ENCODE data around the gene CIAO3.
"Not testable (repeated sequence)": the region's sequence is repeated elsewhere in the genome, so short reads cannot be mapped to it uniquely, and the experiment has no call there.

The CIAO3 gene

GRCh38 chr16:716200-716568 lies 24.6 kb downstream of the CIAO3 start:
- H3K4me1 ChIP-seq (ENCODE audit: insufficient read depth, low read length), result peaks cover 54% of the 10 kb centered on the region
- H2AFZ ChIP-seq (ENCODE audit: low read depth, low read length), result no peak overlapping the region
- no peaks in the 10 kb centered on the region for H3K27me3 ChIP-seq (ENCODE audit: insufficient read depth, low read length)
- peaks cover 13% of the 10 kb centered on the region for H3K36me3 ChIP-seq (ENCODE audit: insufficient read depth, low read length)
- no peaks in the 10 kb centered on the region for H3K9me3 ChIP-seq (ENCODE audit: low read length)
- peak overlapping the region; percentile 76 for H3K4me3 ChIP-seq (ENCODE audit: low read length)

GRCh38 chr16:715477-716199 lies 25.2 kb downstream of the CIAO3 start:
- Histone ChIP-seq H3K4me3 (ENCODE audit: low read length) (peak overlapping the region; percentile 76), H3K36me3 (ENCODE audit: insufficient read depth, low read length) (peaks cover 13% of the 10 kb centered on the region), H3K27me3 (ENCODE audit: insufficient read depth, low read length) (no peaks in the 10 kb centered on the region), H2AFZ (ENCODE audit: low read depth, low read length) (no peak overlapping the region), H3K9me3 (ENCODE audit: low read length) (no peaks in the 10 kb centered on the region), H3K4me1 (ENCODE audit: insufficient read depth, low read length) (peaks cover 59% of the 10 kb centered on the region)

- Histone ChIP-seq H3K4me1 (ENCODE audit: insufficient read depth, low read length) (peaks cover 63% of the 10 kb centered on the region), H3K9me3 (ENCODE audit: low read length) (no peaks in the 10 kb centered on the region), H3K36me3 (ENCODE audit: insufficient read depth, low read length) (peaks cover 13% of the 10 kb centered on the region), H2AFZ (ENCODE audit: low read depth, low read length) (no peak within 1 kb of the TSS), H3K27me3 (ENCODE audit: insufficient read depth, low read length) (no peaks in the 10 kb centered on the region), H3K4me3 (ENCODE audit: low read length) (peak within 1 kb of the TSS; percentile 76)
Measured at GRCh38 chr16:714558-715476, 26.0 kb downstream of the CIAO3 start, which contains the start of gene METRN. TSS of gene METRN (plus strand) at chr16:715118. CDS start at chr16:715290, 172 bp downstream.

GRCh38 chr16:714079-714478 lies 26.7 kb downstream of the CIAO3 start:
- Histone ChIP-seq H3K4me3 (ENCODE audit: low read length) (no peak overlapping the region), H3K9me3 (ENCODE audit: low read length) (no peaks in the 10 kb centered on the region), H3K27me3 (ENCODE audit: insufficient read depth, low read length) (no peaks in the 10 kb centered on the region), H3K4me1 (ENCODE audit: insufficient read depth, low read length) (peaks cover 61% of the 10 kb centered on the region), H3K36me3 (ENCODE audit: insufficient read depth, low read length) (peaks cover 13% of the 10 kb centered on the region), H2AFZ (ENCODE audit: low read depth, low read length) (no peak overlapping the region)

- not testable (repeated sequence) for H3K36me3 ChIP-seq (ENCODE audit: insufficient read depth, low read length); H3K9me3 ChIP-seq (ENCODE audit: low read length); H2AFZ ChIP-seq (ENCODE audit: low read depth, low read length); H3K27me3 ChIP-seq (ENCODE audit: insufficient read depth, low read length); H3K4me3 ChIP-seq (ENCODE audit: low read length)
- H3K4me1 ChIP-seq (ENCODE audit: insufficient read depth, low read length), result peaks cover 59% of the 10 kb centered on the region
Measured at GRCh38 chr16:712740-713250, 28.0 kb downstream of the CIAO3 start.

GRCh38 chr16:711548-712320 lies 29.1 kb downstream of the CIAO3 start:
- Histone ChIP-seq H3K9me3 (ENCODE audit: low read length) (no peaks in the 10 kb centered on the region), H3K36me3 (ENCODE audit: insufficient read depth, low read length) (peaks cover under 1% of the 10 kb centered on the region), H3K27me3 (ENCODE audit: insufficient read depth, low read length) (no peaks in the 10 kb centered on the region), H3K4me3 (ENCODE audit: low read length) (no peak overlapping the region), H3K4me1 (ENCODE audit: insufficient read depth, low read length) (peaks cover 54% of the 10 kb centered on the region), H2AFZ (ENCODE audit: low read depth, low read length) (no peak overlapping the region)

- Histone ChIP-seq H3K9me3 (ENCODE audit: low read length) (no peaks in the 10 kb centered on the region), H3K4me3 (ENCODE audit: low read length) (peak overlapping the region; percentile 29), H3K27me3 (ENCODE audit: insufficient read depth, low read length) (no peaks in the 10 kb centered on the region), H3K4me1 (ENCODE audit: insufficient read depth, low read length) (peaks cover 55% of the 10 kb centered on the region), H3K36me3 (ENCODE audit: insufficient read depth, low read length) (no peaks in the 10 kb centered on the region), H2AFZ (ENCODE audit: low read depth, low read length) (no peak overlapping the region)
Measured at GRCh38 chr16:711084-711483, 29.7 kb downstream of the CIAO3 start.

GRCh38 chr16:710500-711075 lies 30.2 kb downstream of the CIAO3 start:
- Histone ChIP-seq H3K36me3 (ENCODE audit: insufficient read depth, low read length) (no peaks in the 10 kb centered on the region), H2AFZ (ENCODE audit: low read depth, low read length) (no peak overlapping the region), H3K9me3 (ENCODE audit: low read length) (no peaks in the 10 kb centered on the region), H3K4me1 (ENCODE audit: insufficient read depth, low read length) (peaks cover 55% of the 10 kb centered on the region), H3K27me3 (ENCODE audit: insufficient read depth, low read length) (no peaks in the 10 kb centered on the region), H3K4me3 (ENCODE audit: low read length) (peak overlapping the region; percentile 29)

GRCh38 chr16:709566-710499 lies 31.0 kb downstream of the CIAO3 start:
- Histone ChIP-seq H2AFZ (ENCODE audit: low read depth, low read length) (no peak overlapping the region), H3K9me3 (ENCODE audit: low read length) (no peaks in the 10 kb centered on the region), H3K36me3 (ENCODE audit: insufficient read depth, low read length) (no peaks in the 10 kb centered on the region), H3K4me3 (ENCODE audit: low read length) (peak overlapping the region; percentile 29), H3K27me3 (ENCODE audit: insufficient read depth, low read length) (no peaks in the 10 kb centered on the region), H3K4me1 (ENCODE audit: insufficient read depth, low read length) (peaks cover 56% of the 10 kb centered on the region)

GRCh38 chr16:708959-709358 lies 31.8 kb downstream of the CIAO3 start:
- H3K9me3 ChIP-seq (ENCODE audit: low read length), result no peaks in the 10 kb centered on the region
- H3K27me3 ChIP-seq (ENCODE audit: insufficient read depth, low read length), result no peaks in the 10 kb centered on the region
- H2AFZ ChIP-seq (ENCODE audit: low read depth, low read length), result no peak overlapping the region
- H3K4me1 ChIP-seq (ENCODE audit: insufficient read depth, low read length), result peaks cover 57% of the 10 kb centered on the region
- H3K36me3 ChIP-seq (ENCODE audit: insufficient read depth, low read length), result no peaks in the 10 kb centered on the region
- H3K4me3 ChIP-seq (ENCODE audit: low read length), result no peak overlapping the region

- no peaks in the 10 kb centered on the region for H3K36me3 ChIP-seq (ENCODE audit: insufficient read depth, low read length)
- H3K4me1 ChIP-seq (ENCODE audit: insufficient read depth, low read length), result peaks cover 62% of the 10 kb centered on the region
- no peaks in the 10 kb centered on the region for H3K9me3 ChIP-seq (ENCODE audit: low read length)
- H3K4me3 ChIP-seq (ENCODE audit: low read length), result no peak overlapping the region
- H2AFZ ChIP-seq (ENCODE audit: low read depth, low read length), result no peak overlapping the region
- H3K27me3 ChIP-seq (ENCODE audit: insufficient read depth, low read length), result no peaks in the 10 kb centered on the region
Measured at GRCh38 chr16:708019-708418, 32.8 kb downstream of the CIAO3 start.
